Epithelial cell of esophagus (primary cell): Measurements from ENCODE around the gene GSG1.
"Not testable (repeated sequence)": the region's sequence is repeated elsewhere in the genome, so short reads cannot be mapped to it uniquely, and the experiment has no call there.

Experiments used
- DNase-seq: peaks from one replicate; pipeline ENCODE4 v3.0.0; 2010; ENCODE audit warnings: low read depth
- H3K4me3 ChIP-seq: 2 replicates; pipeline ENCODE4 v1.5.1; 2011; ENCODE audit warnings: mild to moderate bottlenecking, low read length, control low read depth
- TF ChIP-seq, protein P1 (sequence below): IDR thresholded peaks from 2 replicates; pipeline ENCODE4 v1.5.1; 2011; ENCODE audit warnings: low read depth, mild to moderate bottlenecking, low read length, control low read depth, inconsistent platforms; ENCODE audit not compliant: insufficient read depth; ENCODE audit errors: missing control alignments

The GSG1 gene

DNA sequence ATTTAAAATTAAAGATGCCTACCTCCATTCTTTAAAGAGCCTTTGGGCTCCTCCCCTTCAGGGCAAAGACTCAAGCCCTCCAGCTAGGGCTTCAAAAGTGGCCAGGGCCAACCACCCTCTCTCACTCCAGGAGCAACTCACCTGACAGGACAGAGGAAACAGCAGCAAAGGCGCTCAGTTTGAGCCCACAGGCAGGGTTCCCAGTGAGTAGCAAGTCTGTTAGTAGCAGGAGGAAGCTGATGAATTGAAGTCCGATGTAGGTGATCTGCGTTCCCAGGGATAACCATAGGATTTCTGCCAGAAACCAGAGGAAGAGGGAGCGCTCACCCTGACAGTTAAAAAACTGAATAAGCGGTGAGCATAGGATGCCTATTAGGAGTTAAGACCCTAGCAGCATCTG is 15.7 kb downstream of the GSG1 start:
- H3K4me3 ChIP-seq = no peak overlapping the region
- TF ChIP-seq, protein P1, sequence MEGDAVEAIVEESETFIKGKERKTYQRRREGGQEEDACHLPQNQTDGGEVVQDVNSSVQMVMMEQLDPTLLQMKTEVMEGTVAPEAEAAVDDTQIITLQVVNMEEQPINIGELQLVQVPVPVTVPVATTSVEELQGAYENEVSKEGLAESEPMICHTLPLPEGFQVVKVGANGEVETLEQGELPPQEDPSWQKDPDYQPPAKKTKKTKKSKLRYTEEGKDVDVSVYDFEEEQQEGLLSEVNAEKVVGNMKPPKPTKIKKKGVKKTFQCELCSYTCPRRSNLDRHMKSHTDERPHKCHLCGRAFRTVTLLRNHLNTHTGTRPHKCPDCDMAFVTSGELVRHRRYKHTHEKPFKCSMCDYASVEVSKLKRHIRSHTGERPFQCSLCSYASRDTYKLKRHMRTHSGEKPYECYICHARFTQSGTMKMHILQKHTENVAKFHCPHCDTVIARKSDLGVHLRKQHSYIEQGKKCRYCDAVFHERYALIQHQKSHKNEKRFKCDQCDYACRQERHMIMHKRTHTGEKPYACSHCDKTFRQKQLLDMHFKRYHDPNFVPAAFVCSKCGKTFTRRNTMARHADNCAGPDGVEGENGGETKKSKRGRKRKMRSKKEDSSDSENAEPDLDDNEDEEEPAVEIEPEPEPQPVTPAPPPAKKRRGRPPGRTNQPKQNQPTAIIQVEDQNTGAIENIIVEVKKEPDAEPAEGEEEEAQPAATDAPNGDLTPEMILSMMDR = no peak
- no peak for DNase-seq

DNA sequence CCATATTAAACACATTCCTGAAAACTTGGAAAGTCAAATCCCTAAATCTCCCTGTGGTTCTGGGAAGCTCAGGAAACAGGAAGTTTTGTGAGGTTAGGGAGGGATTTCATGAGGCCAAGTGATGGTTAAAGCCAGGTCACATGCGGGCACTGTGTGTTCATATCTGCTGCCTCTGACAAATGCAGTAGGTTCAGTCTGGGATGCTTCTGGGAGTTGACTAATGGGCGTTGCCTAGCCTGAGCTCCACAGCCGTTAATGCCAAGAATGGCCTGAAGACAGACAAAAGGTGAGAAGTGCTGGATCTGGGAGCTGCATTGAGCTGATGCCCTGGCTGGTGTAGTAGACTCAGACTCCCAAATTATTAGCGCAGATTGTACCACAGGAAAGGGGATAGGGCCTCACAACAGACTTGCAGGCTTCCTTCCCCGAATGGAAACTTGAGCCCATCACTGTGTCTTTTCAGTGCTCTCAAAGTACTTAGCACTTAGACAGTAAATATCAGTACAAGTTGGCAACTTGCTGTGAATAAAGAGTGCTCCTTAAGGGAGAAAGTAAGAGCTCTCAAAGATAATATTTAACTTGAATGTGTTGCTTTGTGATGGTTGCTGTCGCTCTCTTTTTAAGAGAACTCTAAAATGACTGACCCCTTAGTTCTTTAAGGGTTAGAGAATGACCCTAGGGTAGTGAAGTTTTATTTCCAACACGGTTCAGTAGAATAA is 17.3 kb downstream of the GSG1 start:
- peak; percentile 55 for DNase-seq
- TF ChIP-seq, protein P1 = no peak
- no peak overlapping the region for H3K4me3 ChIP-seq

DNA sequence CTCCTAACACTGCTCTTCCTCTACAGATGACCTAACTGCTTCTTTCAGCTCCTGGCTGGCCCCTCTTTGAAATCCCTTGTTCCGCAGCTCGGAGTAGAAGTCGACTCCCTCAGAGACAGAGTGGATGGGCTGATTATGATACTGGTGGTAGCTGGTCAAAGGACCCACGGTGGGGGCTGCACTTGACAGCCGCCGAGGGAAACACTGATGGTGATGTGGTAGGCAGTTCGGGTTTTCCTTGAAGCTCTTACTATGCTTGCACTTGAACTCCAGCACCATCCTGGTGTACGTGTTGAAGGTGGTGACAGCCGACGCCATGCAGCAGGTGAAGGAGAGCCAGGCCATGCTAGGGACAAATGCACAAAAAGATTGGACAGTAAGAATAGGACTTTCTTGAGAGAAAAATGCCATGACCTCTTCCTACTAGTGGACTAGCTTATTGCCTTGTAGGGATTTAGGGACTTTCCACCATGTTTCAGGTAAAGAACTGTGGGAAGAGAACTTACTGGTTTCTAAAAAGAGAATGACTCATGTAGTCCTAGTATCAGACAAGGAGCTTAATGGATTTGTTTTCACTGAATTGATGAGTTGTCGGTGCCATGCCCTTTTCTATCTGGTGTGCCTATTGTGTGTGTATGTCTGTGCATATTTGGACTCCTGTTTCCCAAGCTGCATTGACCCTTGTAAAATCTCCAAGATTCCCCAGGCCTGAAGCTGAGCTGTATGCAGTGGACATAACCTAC is 18.4 kb downstream of the GSG1 start:
- TF ChIP-seq, protein P1 = no peak
- H3K4me3 ChIP-seq = no peak overlapping the region
- peak; percentile 78 for DNase-seq

DNA sequence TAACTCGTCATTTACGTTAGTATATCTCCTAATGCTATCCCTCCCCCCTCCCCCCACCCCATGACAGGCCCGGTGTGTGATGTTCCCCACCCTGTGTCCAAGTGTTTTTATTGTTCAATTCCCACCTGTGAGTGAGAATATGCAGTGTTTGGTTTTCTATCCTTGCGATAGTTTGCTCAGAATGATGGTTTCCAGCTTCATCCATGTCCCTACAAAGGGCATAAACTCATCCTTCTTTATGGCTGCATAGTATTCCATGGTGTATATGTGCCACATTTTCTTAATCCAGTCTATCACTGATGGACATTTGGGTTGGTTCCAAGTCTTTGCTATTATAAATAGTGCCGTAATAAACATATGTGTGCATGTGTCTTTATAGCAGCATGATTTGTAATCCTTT is 19.8 kb downstream of the GSG1 start:
- not testable (repeated sequence) for H3K4me3 ChIP-seq, DNase-seq

DNA sequence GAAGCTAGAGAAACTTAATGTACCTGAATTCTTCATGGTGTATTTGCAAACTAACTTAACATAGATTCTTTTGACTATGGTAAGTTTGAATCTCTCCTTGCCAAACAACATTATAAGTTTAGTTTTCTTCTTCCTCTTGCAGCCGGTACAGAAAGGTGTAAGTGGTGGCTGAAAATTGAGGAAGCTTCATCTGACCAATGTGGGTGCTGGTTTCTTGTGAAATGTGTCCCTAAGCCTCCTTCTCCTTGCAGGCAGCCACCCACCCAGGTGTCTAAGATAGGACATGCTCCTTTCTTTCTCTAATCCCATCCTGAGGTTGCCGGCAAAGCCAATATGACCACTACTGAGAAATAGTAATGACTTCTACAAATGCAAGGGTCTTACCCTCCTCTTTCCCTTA is 20.6 kb downstream of the GSG1 start:
- H3K4me3 ChIP-seq = no peak overlapping the region
- no peak for DNase-seq
- TF ChIP-seq, protein P1 = no peak

DNA sequence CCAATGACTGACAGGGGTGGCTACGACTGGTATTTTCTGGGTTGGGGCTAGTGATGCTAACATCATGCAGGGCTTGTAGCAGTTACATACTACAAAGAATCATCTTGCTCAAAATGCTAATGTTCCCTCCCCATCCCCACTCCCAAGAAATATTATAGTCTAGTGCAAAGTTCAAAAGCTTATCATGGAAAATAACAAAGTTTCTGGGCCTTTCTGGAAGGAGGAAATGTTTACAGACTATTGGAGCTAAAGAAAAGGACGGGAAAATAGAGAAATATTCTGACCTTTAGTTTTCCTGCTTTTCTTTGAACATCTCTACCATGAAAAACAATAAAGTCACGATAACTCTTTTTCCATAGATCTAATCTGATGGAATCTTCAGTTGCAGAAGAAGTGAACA is 23.2 kb downstream of the GSG1 start:
- DNase-seq = no peak
- TF ChIP-seq, protein P1 = no peak
- no peak overlapping the region for H3K4me3 ChIP-seq

DNA sequence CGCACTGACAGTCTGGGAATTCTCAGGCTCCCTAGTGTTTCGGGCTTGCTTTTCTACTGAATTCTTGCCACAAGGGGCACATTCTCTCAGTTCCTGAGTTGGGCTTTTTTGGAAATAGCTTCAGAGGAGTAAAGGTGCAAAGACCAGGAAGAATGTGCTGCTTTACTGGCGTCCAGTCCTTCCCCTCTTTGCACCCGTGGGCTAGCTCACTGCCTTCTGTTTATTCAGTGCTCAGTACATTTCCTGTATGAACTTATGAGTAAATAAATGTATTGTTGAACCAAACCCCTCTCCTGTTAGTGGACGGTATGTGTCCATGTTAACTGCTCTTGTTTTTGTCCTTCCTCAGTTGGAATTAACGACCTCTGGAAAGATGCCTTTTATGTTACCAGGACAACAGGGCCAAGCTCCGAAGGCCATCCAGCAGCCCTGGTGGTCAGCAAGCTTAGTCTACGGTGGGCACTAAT is 24.0 kb downstream of the GSG1 start:
- TF ChIP-seq, protein P1 = no peak
- no peak overlapping the region for H3K4me3 ChIP-seq
- no peak for DNase-seq
